Measurements from ENCODE around the gene SMAD6. TPM values are rescaled to one million over a fixed set of nuclear protein-coding genes. Genes with fewer than 3 reads are reported as not detected.

The SMAD6 gene
- total and polyA plus RNA-seq, 12 donors = 6.6 to 43.4 (median 19.7) TPM

- peak overlapping the region in 9 of 10 donors; percentile 27 to 83 (median 74) for H3K27ac ChIP-seq
- WGBS, 2 donors = 61 to 77% methylated on average over 12 of the region's 12 CpGs
- TF ChIP-seq CTCF (IDR thresholded peaks at IDR 0.05) = no peak
- H3K4me3 ChIP-seq = peak overlapping the region in 5 of 10 donors; percentile 23 to 49 (median 47)
- no peaks in the 10 kb centered on the region for H3K9me3 ChIP-seq
- peaks cover 4 to 67% (median 32%) of the 10 kb centered on the region in 9 donors for H3K4me1 ChIP-seq
- intact Hi-C loops (cut with DNase I) = no loop called here
- no peaks in the 10 kb centered on the region for H3K36me3 ChIP-seq
- H3K27me3 ChIP-seq = peaks cover 0 to 6% (median 0%) of the 10 kb centered on the region in 7 donors
- ATAC-seq (peak in 5 of 8 donors; percentile 5 to 31 (median 10)), DNase-seq (no peak)
These were observed 47.7 kb upstream of the SMAD6 start for GRCh38 chr15:66654361-66654738.

DNA sequence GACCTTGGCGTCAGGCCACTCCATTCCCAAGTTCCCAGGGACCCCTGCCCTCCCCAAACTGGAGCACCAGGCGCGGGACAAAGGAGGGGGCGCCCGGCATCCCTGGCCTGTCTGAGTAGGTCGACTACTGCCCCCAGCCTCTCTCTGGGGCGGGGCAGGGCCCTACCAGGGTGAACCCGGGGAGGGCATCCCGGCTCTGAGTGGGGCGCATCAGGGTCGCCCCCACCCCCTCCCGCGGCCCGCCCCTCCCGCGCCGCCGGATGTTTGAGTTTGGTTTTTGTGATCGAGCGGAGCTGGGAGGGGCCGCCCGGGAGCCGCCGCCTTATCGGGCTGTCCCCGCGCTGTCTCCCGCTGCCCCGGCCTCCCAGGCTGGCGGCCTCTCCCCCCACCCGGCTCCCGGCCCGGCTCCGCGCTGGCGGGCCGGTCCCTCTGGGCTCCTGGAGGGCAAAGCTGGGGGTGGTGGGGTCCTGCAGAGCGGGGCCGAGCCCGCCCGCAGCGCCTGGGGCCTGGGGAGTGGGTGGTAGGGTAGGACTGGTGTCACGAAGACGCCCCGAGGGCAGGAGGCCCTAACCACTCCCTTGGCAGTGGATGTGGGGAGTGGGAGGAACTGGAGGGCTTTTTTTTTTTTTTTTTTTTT, 47.2 kb upstream of the SMAD6 start:
- peak; percentile 45 to 56 for DNase-seq
- ATAC-seq = peak; percentile 35 to 82 (median 68)
- intact Hi-C loops (cut with DNase I) = loop anchor here in 1 of 10 donors (5.0 kb wide), 1 partner anchor 42 kb away; no protein-coding TSS in a partner anchor
- H3K4me1 ChIP-seq = peaks cover 4 to 64% (median 32%) of the 10 kb centered on the region in 9 donors
- WGBS, 2 donors = 22 to 24% methylated on average over 35 to 45 of the region's 45 CpGs
- H3K4me3 ChIP-seq = peak overlapping the region in 9 of 10 donors; percentile 23 to 49 (median 38)
- TF ChIP-seq CTCF (IDR thresholded peaks at IDR 0.05) = no peak
- peaks cover 0 to 6% (median 0%) of the 10 kb centered on the region in 7 donors for H3K27me3 ChIP-seq
- no peaks in the 10 kb centered on the region for H3K36me3 ChIP-seq
- no peaks in the 10 kb centered on the region for H3K9me3 ChIP-seq
- H3K27ac ChIP-seq = peak overlapping the region in 9 of 10 donors; percentile 27 to 83 (median 74)

- ATAC-seq (no peak), DNase-seq (no peak)
- H3K4me3 ChIP-seq = peak overlapping the region in 4 of 10 donors; percentile 31 to 49 (median 42)
- H3K36me3 ChIP-seq = no peaks in the 10 kb centered on the region
- peaks cover 4 to 60% (median 26%) of the 10 kb centered on the region in 9 donors for H3K4me1 ChIP-seq
- H3K9me3 ChIP-seq = no peaks in the 10 kb centered on the region
- intact Hi-C loops (cut with DNase I) = loop anchor here in 1 of 10 donors (5.0 kb wide), 1 partner anchor 42 kb away; no protein-coding TSS in a partner anchor
- WGBS, 2 donors = 78 to 82% methylated on average over 14 of the region's 14 CpGs
- peaks cover 0 to 6% (median 0%) of the 10 kb centered on the region in 7 donors for H3K27me3 ChIP-seq
- TF ChIP-seq CTCF (IDR thresholded peaks at IDR 0.05) = no peak
- H3K27ac ChIP-seq = peak overlapping the region in 8 of 10 donors; percentile 27 to 83 (median 76)
These were observed 46.5 kb upstream of the SMAD6 start for GRCh38 chr15:66655511-66655910.

- WGBS, 2 donors = 97 to 100% methylated on average over 2 of the region's 2 CpGs
- Histone ChIP-seq H3K4me1 (peaks cover 4 to 61% (median 23%) of the 10 kb centered on the region in 9 donors), H3K4me3 (no peak overlapping the region), H3K27me3 (peaks cover 0 to 6% (median 0%) of the 10 kb centered on the region in 7 donors), H3K9me3 (no peaks in the 10 kb centered on the region), H3K36me3 (no peaks in the 10 kb centered on the region), H3K27ac (peak overlapping the region in 8 of 10 donors; percentile 27 to 83 (median 76))
- DNase-seq = no peak
- intact Hi-C loops (cut with DNase I) = loop anchor here in 1 of 10 donors (5.0 kb wide), 1 partner anchor 41 kb away; no protein-coding TSS in a partner anchor
- no peak for TF ChIP-seq CTCF (IDR thresholded peaks at IDR 0.05)
- peak in 1 of 8 donors; percentile 46 for ATAC-seq
These were observed 46.0 kb upstream of the SMAD6 start for GRCh38 chr15:66655997-66656396.

All from heart right ventricle (tissue), 16 donors.